GM06990 (cell line): Measurements from ENCODE around the gene TEF.
"Not testable (repeated sequence)": the region's sequence is repeated elsewhere in the genome, so short reads cannot be mapped to it uniquely, and the experiment has no call there.

Source experiments
- DNase-seq: peaks from one replicate; pipeline ENCODE4 v3.0.0-alpha.2; 2011; ENCODE audit not compliant: insufficient read length; ENCODE audit errors: extremely low read depth
- H3K27me3 ChIP-seq: replicated peaks from 2 replicates; pipeline ENCODE4 v1.6.0; 2011; ENCODE audit warnings: low read length; ENCODE audit not compliant: control insufficient read depth, insufficient read depth
- H3K36me3 ChIP-seq: 2 replicates; pipeline ENCODE4 v1.5.1; 2011; ENCODE audit warnings: low read length; ENCODE audit not compliant: control insufficient read depth, insufficient read depth
- H3K4me3 ChIP-seq: replicated peaks from 2 replicates; pipeline ENCODE4 v1.5.1; 2011; ENCODE audit warnings: low read depth, mild to moderate bottlenecking, control low read depth, low read length
- CTCF ChIP-seq: IDR thresholded peaks from 2 replicates; pipeline ENCODE4 v1.5.1; 2011; ENCODE audit warnings: low read length, control low read depth, mild to moderate bottlenecking, inconsistent platforms; ENCODE audit not compliant: insufficient read depth, poor library complexity, severe bottlenecking

Gene TEF

GRCh38 chr22:41398921-41399320, 17.2 kb downstream of the TEF start:
- no peak for TF ChIP-seq CTCF
- DNase-seq: no peak
- Histone ChIP-seq H3K4me3 (no peak overlapping the region), H3K36me3 (peaks cover 2% of the 10 kb centered on the region; the same call in 1 of the 2 replicates), H3K27me3 (no peaks in the 10 kb centered on the region)

GRCh38 chr22:41401781-41402648, 20.3 kb downstream of the TEF start:
- H3K4me3 ChIP-seq: no peak overlapping the region
- no peaks in the 10 kb centered on the region for H3K27me3 ChIP-seq
- DNase-seq: no peak
- no peaks in the 10 kb centered on the region for H3K36me3 ChIP-seq
- TF ChIP-seq CTCF: no peak

GRCh38 chr22:41402851-41403250, 21.1 kb downstream of the TEF start:
- not testable (repeated sequence) for H3K4me3 ChIP-seq, H3K36me3 ChIP-seq, H3K27me3 ChIP-seq, DNase-seq

GRCh38 chr22:41403532-41404318, 22.0 kb downstream of the TEF start:
- Histone ChIP-seq H3K27me3 (no peaks in the 10 kb centered on the region), H3K4me3 (no peak overlapping the region), H3K36me3 (no peaks in the 10 kb centered on the region)
- peak; percentile 95 for TF ChIP-seq CTCF
- DNase-seq: peak; percentile 79

GRCh38 chr22:41405588-41405987, 23.8 kb downstream of the TEF start:
- no peaks in the 10 kb centered on the region for H3K27me3 ChIP-seq
- no peak for TF ChIP-seq CTCF
- DNase-seq: peak; percentile 53
- H3K36me3 ChIP-seq: no peaks in the 10 kb centered on the region
- no peak overlapping the region for H3K4me3 ChIP-seq

GRCh38 chr22:41406410-41406809, 24.7 kb downstream of the TEF start:
- no peak for TF ChIP-seq CTCF
- no peak for DNase-seq
- no peaks in the 10 kb centered on the region for H3K36me3 ChIP-seq

More at GRCh38 chr22:41406410-41406809, 24.7 kb downstream of the TEF start:
- H3K27me3 ChIP-seq: no peaks in the 10 kb centered on the region
- no peak overlapping the region for H3K4me3 ChIP-seq
